ENCODE data around the gene FYCO1.

Gene FYCO1

GRCh38 chr3:45939341-45939771, 56.3 kb downstream of the FYCO1 start:
- no peak for DNase-seq

GRCh38 chr3:45938864-45939263, 56.8 kb downstream of the FYCO1 start:
- peak; percentile 79 for DNase-seq

GRCh38 chr3:45938043-45938435, 57.6 kb downstream of the FYCO1 start:
- no peak for DNase-seq

- no peak for DNase-seq
These were observed 58.2 kb downstream of the FYCO1 start for GRCh38 chr3:45937206-45938042.

- DNase-seq = no peak
These were observed 59.4 kb downstream of the FYCO1 start for GRCh38 chr3:45936261-45936660.

- DNase-seq = no peak
These were observed 62.0 kb downstream of the FYCO1 start for GRCh38 chr3:45933591-45933990.

GRCh38 chr3:45932112-45932511, 63.5 kb downstream of the FYCO1 start:
- DNase-seq = peak; percentile 53

- DNase-seq = no peak
These were observed 64.1 kb downstream of the FYCO1 start for GRCh38 chr3:45931496-45931895.

GRCh38 chr3:45929042-45929679, 66.5 kb downstream of the FYCO1 start:
- DNase-seq = peak; percentile 60

- DNase-seq = no peak
These were observed 67.7 kb downstream of the FYCO1 start for GRCh38 chr3:45927881-45928280.

- no peak for DNase-seq
These were observed 71.9 kb downstream of the FYCO1 start for GRCh38 chr3:45923755-45924154.

GRCh38 chr3:45922950-45923590, 72.6 kb downstream of the FYCO1 start:
- no peak for DNase-seq

GRCh38 chr3:45922039-45922326, 73.6 kb downstream of the FYCO1 start:
- DNase-seq = no peak

- no peak for DNase-seq
These were observed 74.2 kb downstream of the FYCO1 start for GRCh38 chr3:45921158-45922038.

GRCh38 chr3:45917146-45917898, 78.3 kb downstream of the FYCO1 start:
- no peak for DNase-seq

- DNase-seq = peak; percentile 66
These were observed 79.9 kb downstream of the FYCO1 start for GRCh38 chr3:45915518-45916231.

- DNase-seq = no peak
These were observed 80.6 kb downstream of the FYCO1 start for GRCh38 chr3:45915059-45915439.

GRCh38 chr3:45914362-45915058, 81.1 kb downstream of the FYCO1 start:
- DNase-seq = no peak

GRCh38 chr3:45912435-45912834, 83.2 kb downstream of the FYCO1 start:
- DNase-seq = no peak

GRCh38 chr3:45911511-45912226, 84.0 kb downstream of the FYCO1 start:
- no peak for DNase-seq
